ENCODE results near the gene LRRC47.

The LRRC47 gene

GRCh38 chr1:3743826-3744225 lies 52.5 kb downstream of the LRRC47 start:
- Histone ChIP-seq H3K27ac (ENCODE audit: low read depth, low read length) (no peak overlapping the region), H3K4me3 (ENCODE audit: low read length) (no peak overlapping the region), H3K9ac (ENCODE audit: low read length) (no peak overlapping the region), H3K27me3 (ENCODE audit: control insufficient read depth, insufficient read depth, low read length) (no peaks in the 10 kb centered on the region), H3K4me1 (ENCODE audit: control insufficient read depth, insufficient read depth, low read length) (peaks cover 4% of the 10 kb centered on the region), H3K36me3 (ENCODE audit: control insufficient read depth, insufficient read depth, low read length) (peaks cover 8% of the 10 kb centered on the region)

GRCh38 chr1:3743421-3743820 lies 52.9 kb downstream of the LRRC47 start:
- H3K4me3 ChIP-seq (ENCODE audit: low read length): no peak overlapping the region
- H3K27ac ChIP-seq (ENCODE audit: low read depth, low read length): no peak overlapping the region
- H3K27me3 ChIP-seq (ENCODE audit: control insufficient read depth, insufficient read depth, low read length): no peaks in the 10 kb centered on the region
- no peak overlapping the region for H3K9ac ChIP-seq (ENCODE audit: low read length)
- peaks cover 4% of the 10 kb centered on the region for H3K4me1 ChIP-seq (ENCODE audit: control insufficient read depth, insufficient read depth, low read length)
- peaks cover 10% of the 10 kb centered on the region for H3K36me3 ChIP-seq (ENCODE audit: control insufficient read depth, insufficient read depth, low read length)

GRCh38 chr1:3742439-3743298 lies 53.6 kb downstream of the LRRC47 start:
- Histone ChIP-seq H3K9ac (ENCODE audit: low read length) (no peak overlapping the region), H3K4me3 (ENCODE audit: low read length) (no peak overlapping the region), H3K36me3 (ENCODE audit: control insufficient read depth, insufficient read depth, low read length) (peaks cover 10% of the 10 kb centered on the region), H3K27ac (ENCODE audit: low read depth, low read length) (no peak overlapping the region), H3K4me1 (ENCODE audit: control insufficient read depth, insufficient read depth, low read length) (peaks cover under 1% of the 10 kb centered on the region), H3K27me3 (ENCODE audit: control insufficient read depth, insufficient read depth, low read length) (no peaks in the 10 kb centered on the region)

- H3K36me3 ChIP-seq (ENCODE audit: control insufficient read depth, insufficient read depth, low read length): peaks cover 12% of the 10 kb centered on the region
- no peak overlapping the region for H3K4me3 ChIP-seq (ENCODE audit: low read length)
- H3K27me3 ChIP-seq (ENCODE audit: control insufficient read depth, insufficient read depth, low read length): no peaks in the 10 kb centered on the region
- no peak overlapping the region for H3K9ac ChIP-seq (ENCODE audit: low read length)
- H3K4me1 ChIP-seq (ENCODE audit: control insufficient read depth, insufficient read depth, low read length): no peaks in the 10 kb centered on the region
- no peak overlapping the region for H3K27ac ChIP-seq (ENCODE audit: low read depth, low read length)
Observed at GRCh38 chr1:3741566-3742438, 54.5 kb downstream of the LRRC47 start.

- H3K4me1 ChIP-seq (ENCODE audit: control insufficient read depth, insufficient read depth, low read length): no peaks in the 10 kb centered on the region
- H3K36me3 ChIP-seq (ENCODE audit: control insufficient read depth, insufficient read depth, low read length): peaks cover 12% of the 10 kb centered on the region
- H3K4me3 ChIP-seq (ENCODE audit: low read length): no peak overlapping the region
Observed at GRCh38 chr1:3740752-3741151, 55.5 kb downstream of the LRRC47 start.

GRCh38 chr1:3740042-3740441 lies 56.3 kb downstream of the LRRC47 start:
- Histone ChIP-seq H3K9ac (ENCODE audit: low read length) (no peak overlapping the region), H3K4me3 (ENCODE audit: low read length) (no peak overlapping the region), H3K4me1 (ENCODE audit: control insufficient read depth, insufficient read depth, low read length) (no peaks in the 10 kb centered on the region), H3K27ac (ENCODE audit: low read depth, low read length) (no peak overlapping the region), H3K27me3 (ENCODE audit: control insufficient read depth, insufficient read depth, low read length) (no peaks in the 10 kb centered on the region), H3K36me3 (ENCODE audit: control insufficient read depth, insufficient read depth, low read length) (peaks cover 12% of the 10 kb centered on the region)

More at GRCh38 chr1:3740752-3741151, 55.5 kb downstream of the LRRC47 start:
- Histone ChIP-seq H3K9ac (ENCODE audit: low read length) (no peak overlapping the region), H3K27me3 (ENCODE audit: control insufficient read depth, insufficient read depth, low read length) (no peaks in the 10 kb centered on the region), H3K27ac (ENCODE audit: low read depth, low read length) (no peak overlapping the region)

- Histone ChIP-seq H3K4me1 (ENCODE audit: control insufficient read depth, insufficient read depth, low read length) (no peaks in the 10 kb centered on the region), H3K36me3 (ENCODE audit: control insufficient read depth, insufficient read depth, low read length) (peaks cover 12% of the 10 kb centered on the region), H3K27ac (ENCODE audit: low read depth, low read length) (no peak overlapping the region), H3K9ac (ENCODE audit: low read length) (no peak overlapping the region), H3K4me3 (ENCODE audit: low read length) (no peak overlapping the region), H3K27me3 (ENCODE audit: control insufficient read depth, insufficient read depth, low read length) (no peaks in the 10 kb centered on the region)
Observed at GRCh38 chr1:3738943-3739342, 57.4 kb downstream of the LRRC47 start.

GRCh38 chr1:3736708-3737107 lies 59.6 kb downstream of the LRRC47 start:
- no peak overlapping the region for H3K9ac ChIP-seq (ENCODE audit: low read length)
- no peak overlapping the region for H3K4me3 ChIP-seq (ENCODE audit: low read length)
- peaks cover 5% of the 10 kb centered on the region for H3K36me3 ChIP-seq (ENCODE audit: control insufficient read depth, insufficient read depth, low read length)
- no peak overlapping the region for H3K27ac ChIP-seq (ENCODE audit: low read depth, low read length)
- peaks cover 6% of the 10 kb centered on the region for H3K27me3 ChIP-seq (ENCODE audit: control insufficient read depth, insufficient read depth, low read length)
- no peaks in the 10 kb centered on the region for H3K4me1 ChIP-seq (ENCODE audit: control insufficient read depth, insufficient read depth, low read length)

GRCh38 chr1:3736131-3736561 lies 60.2 kb downstream of the LRRC47 start:
- Histone ChIP-seq H3K27ac (ENCODE audit: low read depth, low read length) (no peak overlapping the region), H3K27me3 (ENCODE audit: control insufficient read depth, insufficient read depth, low read length) (peaks cover 6% of the 10 kb centered on the region), H3K4me1 (ENCODE audit: control insufficient read depth, insufficient read depth, low read length) (no peaks in the 10 kb centered on the region), H3K36me3 (ENCODE audit: control insufficient read depth, insufficient read depth, low read length) (peaks cover 5% of the 10 kb centered on the region), H3K4me3 (ENCODE audit: low read length) (no peak overlapping the region), H3K9ac (ENCODE audit: low read length) (no peak overlapping the region)

- peaks cover 6% of the 10 kb centered on the region for H3K27me3 ChIP-seq (ENCODE audit: control insufficient read depth, insufficient read depth, low read length)
- H3K4me1 ChIP-seq (ENCODE audit: control insufficient read depth, insufficient read depth, low read length): no peaks in the 10 kb centered on the region
- peaks cover 5% of the 10 kb centered on the region for H3K36me3 ChIP-seq (ENCODE audit: control insufficient read depth, insufficient read depth, low read length)
- H3K4me3 ChIP-seq (ENCODE audit: low read length): no peak overlapping the region
- H3K27ac ChIP-seq (ENCODE audit: low read depth, low read length): no peak overlapping the region
- H3K9ac ChIP-seq (ENCODE audit: low read length): no peak overlapping the region
Observed at GRCh38 chr1:3735688-3736087, 60.6 kb downstream of the LRRC47 start.

- H3K9ac ChIP-seq (ENCODE audit: low read length): no peak overlapping the region
- H3K27ac ChIP-seq (ENCODE audit: low read depth, low read length): no peak overlapping the region
- peaks cover 6% of the 10 kb centered on the region for H3K27me3 ChIP-seq (ENCODE audit: control insufficient read depth, insufficient read depth, low read length)
- no peak overlapping the region for H3K4me3 ChIP-seq (ENCODE audit: low read length)
- peaks cover 5% of the 10 kb centered on the region for H3K36me3 ChIP-seq (ENCODE audit: control insufficient read depth, insufficient read depth, low read length)
- H3K4me1 ChIP-seq (ENCODE audit: control insufficient read depth, insufficient read depth, low read length): no peaks in the 10 kb centered on the region
Observed at GRCh38 chr1:3735027-3735681, 61.1 kb downstream of the LRRC47 start.

GRCh38 chr1:3734602-3735001 lies 61.7 kb downstream of the LRRC47 start:
- Histone ChIP-seq H3K9ac (ENCODE audit: low read length) (no peak overlapping the region), H3K27ac (ENCODE audit: low read depth, low read length) (no peak overlapping the region), H3K27me3 (ENCODE audit: control insufficient read depth, insufficient read depth, low read length) (peaks cover 6% of the 10 kb centered on the region), H3K4me1 (ENCODE audit: control insufficient read depth, insufficient read depth, low read length) (no peaks in the 10 kb centered on the region), H3K36me3 (ENCODE audit: control insufficient read depth, insufficient read depth, low read length) (peaks cover 5% of the 10 kb centered on the region), H3K4me3 (ENCODE audit: low read length) (no peak overlapping the region)

Data from rectal smooth muscle tissue (tissue), 1 donor.